G401 (cell line): ENCODE measurements around the gene PSTPIP1. TPM values are rescaled to one million over a fixed set of nuclear protein-coding genes. Genes with fewer than 3 reads are reported as not detected.
A peak's percentile ranks its signal among the peaks of the same experiment; 100 is the strongest.

Experiments
- DNase-seq: peaks from one replicate; pipeline ENCODE4 v3.0.0-alpha.2; 2015; ENCODE audit warnings: low spot score
- in situ Hi-C: cut with HindIII; loops from 2 replicates; pipeline ENCODE4 v1.10.0; 2016; ENCODE audit warnings: low sequenced_read_pairs, mixed read lengths
- total RNA-seq: library from RNA; depleted of rRNA; stranded (reverse); fragments of >200 nt; shearing (Covaris generic); gene quantifications from 2 replicates; pipeline ENCODE4 v1.2.3, GENCODE V29; 2014

PSTPIP1 gene
- total RNA-seq, 1 experiment from 2014 or later = not detected

- peak; percentile 37 for DNase-seq
- in situ Hi-C loops = no loop called here
Measured at GRCh38 chr15:77036537-77037387, 41.8 kb downstream of the PSTPIP1 start.

GRCh38 chr15:77037388-77038209 is 42.7 kb downstream of the PSTPIP1 start:
- in situ Hi-C loops = no loop called here
- DNase-seq = no peak

- DNase-seq = no peak
- in situ Hi-C loops = no loop called here
Measured at GRCh38 chr15:77038312-77039216, 43.6 kb downstream of the PSTPIP1 start.

- in situ Hi-C loops = no loop called here
- no peak for DNase-seq
Measured at GRCh38 chr15:77039217-77039533, 44.2 kb downstream of the PSTPIP1 start.

GRCh38 chr15:77039848-77040247 is 44.9 kb downstream of the PSTPIP1 start:
- in situ Hi-C loops = no loop called here
- DNase-seq = no peak

- in situ Hi-C loops = no loop called here
- DNase-seq = no peak
Measured at GRCh38 chr15:77040673-77041072, 45.7 kb downstream of the PSTPIP1 start.

GRCh38 chr15:77042245-77042919 is 47.5 kb downstream of the PSTPIP1 start:
- in situ Hi-C loops = no loop called here

GRCh38 chr15:77042955-77043920 is 48.3 kb downstream of the PSTPIP1 start:
- in situ Hi-C loops = no loop called here
- peak; percentile 59 for DNase-seq

More at GRCh38 chr15:77042245-77042919, 47.5 kb downstream of the PSTPIP1 start:
- no peak for DNase-seq

GRCh38 chr15:77044228-77045042 is 49.5 kb downstream of the PSTPIP1 start:
- DNase-seq = peak; percentile 61
- in situ Hi-C loops = no loop called here

- DNase-seq = no peak
- in situ Hi-C loops = no loop called here
Measured at GRCh38 chr15:77045985-77046384, 51.1 kb downstream of the PSTPIP1 start.

- no peak for DNase-seq
- in situ Hi-C loops = no loop called here
Measured at GRCh38 chr15:77046704-77047412, 51.9 kb downstream of the PSTPIP1 start.

GRCh38 chr15:77048135-77048876 is 53.4 kb downstream of the PSTPIP1 start:
- no peak for DNase-seq
- in situ Hi-C loops = no loop called here

GRCh38 chr15:77052556-77052955 is 57.6 kb downstream of the PSTPIP1 start:
- in situ Hi-C loops = no loop called here
- DNase-seq = no peak

GRCh38 chr15:77053709-77054108 is 58.8 kb downstream of the PSTPIP1 start:
- no peak for DNase-seq
- in situ Hi-C loops = no loop called here

GRCh38 chr15:77057072-77057471 is 62.1 kb downstream of the PSTPIP1 start:
- no peak for DNase-seq
- in situ Hi-C loops = no loop called here

- DNase-seq = no peak
- in situ Hi-C loops = no loop called here
Measured at GRCh38 chr15:77057685-77058084, 62.8 kb downstream of the PSTPIP1 start.
